GM19193 (cell line): Measurements from ENCODE around the gene GRHL3.

Experiments used
- POLR2A ChIP-seq: IDR thresholded peaks from 4 replicates; pipeline ENCODE4 v1.6.1; 2011; ENCODE audit not compliant: insufficient read depth, insufficient read length; ENCODE audit errors: extremely low read depth

The GRHL3 gene

GRCh38 chr1:24289937-24290595 is 29.1 kb upstream of the GRHL3 start:
- TF ChIP-seq POLR2A: no peak

- TF ChIP-seq POLR2A: no peak
These were observed 28.1 kb upstream of the GRHL3 start for GRCh38 chr1:24290933-24291487.

GRCh38 chr1:24292103-24292502 is 27.1 kb upstream of the GRHL3 start:
- no peak for TF ChIP-seq POLR2A

- TF ChIP-seq POLR2A: no peak
These were observed 26.3 kb upstream of the GRHL3 start for GRCh38 chr1:24292887-24293286.

- no peak for TF ChIP-seq POLR2A
These were observed 25.5 kb upstream of the GRHL3 start for GRCh38 chr1:24293392-24294227.

- no peak for TF ChIP-seq POLR2A
These were observed 24.9 kb upstream of the GRHL3 start for GRCh38 chr1:24294228-24294672.

GRCh38 chr1:24294716-24295371 is 24.3 kb upstream of the GRHL3 start:
- TF ChIP-seq POLR2A: no peak

- no peak for TF ChIP-seq POLR2A
These were observed 23.6 kb upstream of the GRHL3 start for GRCh38 chr1:24295535-24295934.

GRCh38 chr1:24297187-24297851 is 21.8 kb upstream of the GRHL3 start:
- no peak for TF ChIP-seq POLR2A

GRCh38 chr1:24297852-24298232 is 21.3 kb upstream of the GRHL3 start:
- TF ChIP-seq POLR2A: no peak

GRCh38 chr1:24298606-24299005 is 20.6 kb upstream of the GRHL3 start:
- TF ChIP-seq POLR2A: no peak

- TF ChIP-seq POLR2A: no peak
These were observed 19.3 kb upstream of the GRHL3 start for GRCh38 chr1:24299901-24300300.

GRCh38 chr1:24300971-24301784 is 18.0 kb upstream of the GRHL3 start:
- no peak for TF ChIP-seq POLR2A

- TF ChIP-seq POLR2A: no peak
These were observed 17.4 kb upstream of the GRHL3 start for GRCh38 chr1:24301785-24302175.
